ENCODE data around the gene ZNF708. TPM values are rescaled to one million over a fixed set of nuclear protein-coding genes. Genes with fewer than 3 reads are reported as not detected.

Gene ZNF708
- 0.87 to 1.6 TPM (median 0.97 TPM) in 5 replicates for total RNA-seq (2022; extraction: Qiagen RNA extraction)

GRCh38 chr19:21328885-21329605 lies at the start of gene ZNF708:
Gene ZNF708 (minus strand): TSS chr19:21329410. CDS start chr19:21329212, 198 bp downstream.

GRCh38 chr19:21358768-21359451 lies 29.7 kb upstream of the ZNF708 start, which contains the start of gene ZNF738:
Gene ZNF738 (plus strand): TSS chr19:21359000. CDS start chr19:21359141, 141 bp downstream.

Other genes with a start within 250 kb of the ZNF708 start
- gene ZNF714, start 247.2 kb downstream of the ZNF708 start, total RNA-seq (2022; extraction: Qiagen RNA extraction) = 2.1 to 3.7 TPM (median 2.2 TPM) in 5 replicates
- gene ZNF431, start 187.4 kb downstream of the ZNF708 start, total RNA-seq (2022; extraction: Qiagen RNA extraction) = 2.6 to 4.5 TPM (median 3.4 TPM) in 5 replicates
- gene ZNF738, start 29.6 kb upstream of the ZNF708 start, total RNA-seq (2022; extraction: Qiagen RNA extraction) = 0.35 to 1.4 TPM (median 0.74 TPM) in 5 replicates
- gene ZNF493, start 67.7 kb upstream of the ZNF708 start, total RNA-seq (2022; extraction: Qiagen RNA extraction) = 0.07 TPM in 1 of 5 replicates, not detected in the others
- gene ZNF429, start 176.2 kb upstream of the ZNF708 start, total RNA-seq (2022; extraction: Qiagen RNA extraction) = not detected in 5 replicates